Measurements from ENCODE around the gene KRT9.

The KRT9 gene

GRCh38 chr17:41521574-41522261 is 50.1 kb downstream of the KRT9 start:
- H3K4me3 ChIP-seq (ENCODE audit: low read depth, low read length): no peak overlapping the region
- no peak for TF ChIP-seq CTCF (IDR thresholded peaks at IDR 0.05; ENCODE audit: borderline replicate concordance, insufficient read depth, low read depth, low read length)

- no peak for TF ChIP-seq CTCF (IDR thresholded peaks at IDR 0.05; ENCODE audit: borderline replicate concordance, insufficient read depth, low read depth, low read length)
- no peak overlapping the region for H3K4me3 ChIP-seq (ENCODE audit: low read depth, low read length)
Measured at GRCh38 chr17:41520821-41521521, 50.9 kb downstream of the KRT9 start.

GRCh38 chr17:41519501-41520224 is 52.2 kb downstream of the KRT9 start:
- TF ChIP-seq CTCF (IDR thresholded peaks at IDR 0.05; ENCODE audit: borderline replicate concordance, insufficient read depth, low read depth, low read length): no peak
- no peak overlapping the region for H3K4me3 ChIP-seq (ENCODE audit: low read depth, low read length)

GRCh38 chr17:41518789-41519449 is 52.9 kb downstream of the KRT9 start, which contains the start of gene KRT15:
KRT15 (minus strand) TSS chr17:41518890; CDS start chr17:41518827, 63 bp downstream.
- H3K4me3 ChIP-seq (ENCODE audit: low read depth, low read length): no peak within 1 kb of the TSS
- TF ChIP-seq CTCF (IDR thresholded peaks at IDR 0.05; ENCODE audit: borderline replicate concordance, insufficient read depth, low read depth, low read length): no peak

GRCh38 chr17:41518031-41518430 is 53.8 kb downstream of the KRT9 start:
- no peak for TF ChIP-seq CTCF (IDR thresholded peaks at IDR 0.05; ENCODE audit: borderline replicate concordance, insufficient read depth, low read depth, low read length)
- H3K4me3 ChIP-seq (ENCODE audit: low read depth, low read length): no peak overlapping the region

GRCh38 chr17:41516830-41517283 is 55.0 kb downstream of the KRT9 start:
- no peak for TF ChIP-seq CTCF (IDR thresholded peaks at IDR 0.05; ENCODE audit: borderline replicate concordance, insufficient read depth, low read depth, low read length)
- no peak overlapping the region for H3K4me3 ChIP-seq (ENCODE audit: low read depth, low read length)

Data from GM12875 (cell line).